HG03457 (cell line): ENCODE measurements around the gene NXPH1.
"Not testable (repeated sequence)": the region's sequence is repeated elsewhere in the genome, so short reads cannot be mapped to it uniquely, and the experiment has no call there.

Source experiments
- ATAC-seq: cut with Tn5 transposase; IDR thresholded peaks from one replicate; pipeline ENCODE4 v1.9.1; 2021; ENCODE audit warnings: moderate number of reproducible peaks; ENCODE audit not compliant: unreplicated experiment

The NXPH1 gene

DNA sequence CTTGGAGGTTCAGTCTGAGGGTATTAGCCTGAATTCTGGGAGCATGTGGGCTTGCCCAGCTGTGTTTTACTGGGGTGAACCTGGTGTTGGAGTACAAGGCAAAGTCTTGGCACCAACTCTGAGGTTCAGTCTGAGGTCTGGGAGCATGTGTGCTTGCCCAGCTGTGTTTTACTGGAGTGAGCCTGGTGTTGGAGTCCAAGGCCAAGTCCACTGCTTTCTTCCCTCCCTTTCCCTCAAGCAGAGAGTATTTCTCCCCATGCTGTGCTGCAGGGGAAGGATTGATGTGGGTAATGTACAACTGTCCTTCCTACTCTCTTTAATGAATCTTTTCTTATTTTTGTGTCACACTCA, 236.1 kb downstream of the NXPH1 start:
- ATAC-seq: no peak

DNA sequence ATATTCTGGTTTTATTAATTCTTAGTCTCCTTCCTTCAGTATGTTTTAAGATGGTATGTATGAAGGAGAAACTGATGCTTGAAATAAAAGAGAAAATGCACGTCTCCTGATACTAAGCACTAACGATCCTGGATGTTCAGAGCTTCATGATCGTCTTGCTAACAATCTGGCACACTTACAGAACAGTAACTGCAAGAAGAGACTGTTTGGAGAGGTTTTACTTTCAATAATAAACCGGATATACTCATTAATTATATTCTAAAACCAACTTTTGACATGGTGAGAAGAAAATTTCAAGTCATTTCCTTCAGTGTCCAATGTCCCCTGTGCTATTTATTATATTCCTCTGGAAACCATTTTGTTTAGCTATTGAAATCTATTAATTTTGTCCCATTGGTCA, 251.0 kb downstream of the NXPH1 start:
- ATAC-seq: no peak

DNA sequence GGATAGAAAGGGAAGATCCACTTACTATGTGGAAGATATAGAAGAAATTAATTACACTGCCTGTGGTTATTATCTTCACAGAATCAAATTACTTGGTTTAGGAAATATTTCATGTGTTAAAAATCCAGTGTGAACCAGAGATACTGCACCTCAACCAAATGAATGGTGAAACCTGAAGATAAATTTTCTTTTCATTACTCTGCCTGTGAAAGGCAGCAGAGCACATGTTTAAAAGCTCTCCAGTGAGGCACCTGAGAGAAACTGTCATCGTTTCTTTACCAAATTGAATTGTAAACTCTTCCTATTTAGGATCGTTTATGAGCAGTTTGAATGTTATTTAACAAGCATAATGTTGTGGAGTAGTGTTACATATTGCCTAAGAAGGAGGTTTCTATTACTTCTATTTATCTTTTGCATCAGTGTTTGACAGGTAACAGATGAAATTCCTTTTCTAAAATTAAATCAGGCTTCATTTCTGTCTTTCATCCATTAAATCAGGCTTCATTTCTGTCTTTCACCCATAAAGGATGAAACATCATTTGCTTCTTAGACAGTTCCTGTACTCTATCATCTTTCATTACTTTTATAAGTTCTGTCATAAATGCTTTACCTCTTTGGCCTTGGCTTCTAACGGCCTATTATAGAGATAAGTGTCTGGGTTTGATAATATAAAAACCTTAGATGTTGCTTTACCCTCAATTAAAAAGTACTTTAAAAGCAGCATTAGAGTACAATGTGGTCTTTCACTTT, 266.6 kb downstream of the NXPH1 start:
- ATAC-seq: no peak

DNA sequence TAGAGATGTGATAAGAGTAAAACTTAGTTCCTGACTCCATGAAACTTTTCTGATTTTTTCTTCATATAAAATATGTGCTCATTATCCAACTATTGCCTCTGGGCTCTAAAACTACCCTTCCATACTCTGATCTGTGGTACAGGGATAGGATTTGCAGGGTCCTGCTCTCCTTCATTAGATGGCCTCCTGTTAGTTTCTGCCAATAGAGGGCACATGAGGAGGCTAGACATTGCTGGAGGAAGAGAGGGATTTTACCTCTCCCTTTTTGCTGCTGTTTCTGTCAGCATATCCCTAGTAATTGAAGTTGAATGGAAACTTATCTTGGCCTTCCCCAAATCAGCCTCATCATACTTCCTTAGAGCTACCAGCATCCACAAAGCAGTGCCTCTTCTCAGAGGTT, 269.4 kb downstream of the NXPH1 start:
- no peak for ATAC-seq

DNA sequence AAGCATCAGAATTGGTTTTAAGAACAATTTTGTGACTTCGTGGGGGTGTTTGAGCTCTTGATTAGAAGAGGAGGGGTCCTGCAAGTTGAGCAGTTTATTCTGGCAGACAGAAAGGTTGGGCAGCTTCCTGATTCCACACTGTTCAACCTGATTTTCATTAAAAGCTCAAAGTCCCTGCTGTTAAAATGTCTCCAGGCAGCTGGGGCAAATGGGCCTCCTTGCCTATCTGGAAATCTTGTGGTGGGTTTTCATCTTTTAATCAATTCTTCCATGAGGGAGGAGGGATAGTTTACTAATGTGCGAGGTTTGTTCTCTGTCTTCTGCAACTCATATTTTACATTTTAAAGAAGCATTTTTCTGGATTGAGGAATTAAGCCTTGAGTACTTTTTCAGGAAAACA, 276.7 kb downstream of the NXPH1 start:
- no peak for ATAC-seq

DNA sequence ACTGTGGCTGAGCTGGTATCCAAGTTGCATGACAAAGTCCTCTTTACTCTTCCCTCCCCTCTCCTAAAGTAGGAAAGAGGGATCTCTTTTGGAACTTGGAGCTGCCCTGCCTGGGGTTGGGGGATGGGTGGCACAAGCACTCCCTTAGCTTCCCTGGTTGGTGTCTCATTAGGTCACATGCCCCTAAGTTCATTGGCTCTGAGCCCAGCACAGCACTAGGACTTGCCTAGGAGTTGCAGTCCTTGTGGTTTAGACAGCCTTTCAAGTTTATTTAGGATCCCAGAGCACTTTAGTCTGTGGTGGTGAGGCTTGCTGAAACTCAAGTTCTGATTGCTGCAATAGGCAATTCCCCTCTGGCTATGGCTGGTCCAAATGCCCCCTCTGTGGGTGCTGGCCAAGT, 281.4 kb downstream of the NXPH1 start:
- no peak for ATAC-seq

DNA sequence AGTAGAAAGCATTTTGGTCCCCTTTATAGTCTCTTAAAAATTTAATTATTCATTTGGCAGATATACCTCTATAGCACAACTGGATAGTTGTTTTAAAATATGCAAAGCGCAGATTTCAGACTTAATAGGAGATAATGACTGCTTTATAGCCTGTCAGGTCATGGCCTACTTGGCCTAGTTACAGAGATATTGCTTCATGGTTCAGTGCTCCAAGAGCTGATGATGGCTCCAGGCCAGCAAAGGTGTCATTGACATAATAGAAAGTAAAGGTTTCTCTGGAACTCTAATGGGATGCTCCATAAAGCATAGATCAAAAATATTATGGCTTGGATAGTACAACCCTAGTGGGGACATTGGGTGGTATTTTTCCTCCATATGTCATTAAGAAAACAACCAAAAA, 285.7 kb downstream of the NXPH1 start:
- ATAC-seq: no peak

DNA sequence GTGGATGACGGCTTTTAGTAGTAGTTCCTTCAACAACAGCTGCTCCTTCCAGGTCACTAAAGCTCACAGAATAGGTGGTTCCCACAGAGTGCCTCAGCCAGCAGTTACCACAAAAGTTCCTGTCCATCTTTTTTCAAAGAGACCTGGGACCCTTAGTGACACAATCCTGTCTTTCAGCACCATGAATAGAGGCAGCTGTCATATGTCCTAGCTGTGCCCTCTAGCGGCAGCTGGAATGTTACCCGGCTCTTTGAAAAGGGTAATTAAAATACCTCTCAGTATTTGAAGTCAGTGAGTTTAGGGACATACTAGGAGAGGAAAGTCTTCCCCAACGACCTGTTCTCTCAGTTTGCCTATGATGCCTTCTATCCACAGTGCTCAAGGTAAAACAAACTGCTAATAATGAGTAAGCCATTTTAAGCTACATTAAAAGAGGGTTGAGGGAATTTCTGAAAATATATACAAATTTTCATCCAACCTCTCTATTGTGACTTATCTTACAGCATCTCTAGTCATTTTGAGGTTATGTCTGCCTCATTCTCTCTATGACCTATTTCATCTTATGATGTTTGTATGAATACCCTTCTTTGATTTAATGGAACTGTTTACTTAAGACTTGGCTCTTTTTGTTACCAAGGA, 290.8 kb downstream of the NXPH1 start:
- peak; percentile 67 for ATAC-seq

DNA sequence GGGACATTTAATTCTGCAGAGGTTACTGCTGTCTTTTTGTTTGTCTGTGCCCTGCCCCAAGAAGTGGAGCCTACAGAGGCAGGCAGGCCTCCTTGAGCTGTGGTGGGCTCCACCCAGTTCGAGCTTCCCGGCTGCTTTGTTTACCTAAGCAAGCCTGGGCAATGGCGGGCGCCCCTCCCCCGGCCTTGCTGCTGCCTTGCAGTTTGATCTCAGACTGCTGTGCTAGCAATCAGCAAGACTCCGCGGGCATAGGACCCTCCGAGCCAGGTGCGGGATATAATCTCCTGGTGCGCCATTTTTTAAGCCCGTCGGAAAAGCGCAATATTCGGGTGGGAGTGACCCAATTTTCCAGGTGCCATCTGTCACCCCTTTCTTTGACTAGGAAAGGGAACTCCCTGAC, 298.3 kb downstream of the NXPH1 start:
- ATAC-seq: not testable (repeated sequence)

DNA sequence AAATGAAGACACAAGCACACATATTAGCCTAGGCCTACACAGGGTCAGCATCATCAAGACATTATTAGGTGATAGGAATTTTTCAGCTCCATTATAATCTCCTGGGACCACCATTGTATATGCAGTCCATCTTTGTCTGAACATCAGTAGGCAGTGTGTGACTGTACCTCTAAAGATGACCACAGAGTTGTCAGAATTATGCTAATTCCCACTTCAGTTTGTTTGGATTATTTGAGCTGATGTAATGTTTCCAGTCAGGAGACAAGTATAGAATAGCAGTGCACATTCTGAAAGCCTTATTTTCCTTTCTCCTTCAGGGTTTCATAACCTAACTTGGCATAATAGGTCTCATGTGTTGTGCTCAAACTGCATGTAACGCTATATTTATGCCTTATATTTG, 306.4 kb downstream of the NXPH1 start:
- no peak for ATAC-seq

DNA sequence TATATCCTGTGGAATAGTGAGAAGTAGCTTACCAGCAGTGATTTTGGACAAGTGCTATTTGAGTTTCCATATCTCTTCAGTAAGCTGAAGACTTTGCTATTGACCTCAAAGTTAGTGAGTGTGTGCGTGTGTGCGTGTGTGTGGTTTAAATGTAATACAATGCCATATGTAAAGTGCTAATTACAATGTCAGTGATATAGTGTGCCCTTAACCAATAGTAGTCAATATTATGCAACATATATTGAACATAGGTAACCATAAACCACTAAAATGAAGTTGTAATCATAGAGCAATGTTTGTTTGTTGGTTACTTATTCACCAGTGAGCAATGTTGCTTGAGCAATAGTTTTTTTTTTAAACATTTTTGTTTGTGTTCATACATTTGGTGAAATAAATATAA, 309.4 kb downstream of the NXPH1 start:
- ATAC-seq: no peak

DNA sequence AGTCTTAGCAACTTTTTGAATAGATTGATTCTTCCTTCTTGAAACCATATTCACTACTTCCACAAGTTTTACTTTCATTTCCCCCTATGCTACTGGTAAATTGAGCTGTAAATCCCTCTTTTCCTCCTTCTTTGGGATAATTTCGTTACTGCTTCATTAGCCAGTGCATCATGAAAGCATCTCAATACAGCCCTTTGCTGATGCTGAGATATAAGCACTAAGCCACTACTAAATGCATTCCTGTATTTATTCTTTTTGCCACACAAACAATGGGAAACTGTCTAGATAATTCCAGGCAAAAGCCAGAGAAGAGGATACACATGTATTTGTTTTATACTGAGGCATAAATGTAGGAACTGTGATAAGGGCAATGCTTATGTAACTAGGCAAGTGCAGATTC, 313.9 kb downstream of the NXPH1 start:
- ATAC-seq: no peak

DNA sequence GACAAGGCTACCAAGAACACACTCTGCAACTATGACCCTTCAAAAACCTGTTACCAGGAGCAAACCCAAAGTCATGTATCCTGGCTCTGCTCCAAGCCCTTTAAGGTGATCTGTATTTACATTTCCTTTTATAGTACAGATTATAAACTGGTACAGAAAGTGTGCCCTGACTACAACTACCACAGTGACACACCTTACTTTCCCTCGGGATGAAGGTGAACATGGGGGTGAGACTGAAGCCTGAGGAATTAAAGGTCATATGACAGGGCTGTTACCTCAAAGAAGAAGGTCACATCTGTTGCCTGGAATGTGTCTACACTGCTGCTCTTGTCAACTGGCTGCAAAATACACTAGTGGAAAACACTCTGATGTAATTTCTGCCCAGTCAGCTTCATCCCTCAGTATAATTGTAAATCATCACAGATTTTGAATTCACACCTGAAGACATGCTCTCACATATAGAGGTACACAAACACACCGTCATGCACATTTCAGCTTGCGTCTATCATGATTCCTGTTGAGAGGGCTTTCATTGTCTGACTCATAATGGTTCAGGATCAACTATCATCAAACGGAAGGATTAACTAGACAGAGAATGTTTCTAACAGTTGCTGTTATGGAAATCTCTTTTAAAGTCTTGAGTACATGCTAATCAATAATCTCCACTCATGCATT, 318.3 kb downstream of the NXPH1 start:
- no peak for ATAC-seq

DNA sequence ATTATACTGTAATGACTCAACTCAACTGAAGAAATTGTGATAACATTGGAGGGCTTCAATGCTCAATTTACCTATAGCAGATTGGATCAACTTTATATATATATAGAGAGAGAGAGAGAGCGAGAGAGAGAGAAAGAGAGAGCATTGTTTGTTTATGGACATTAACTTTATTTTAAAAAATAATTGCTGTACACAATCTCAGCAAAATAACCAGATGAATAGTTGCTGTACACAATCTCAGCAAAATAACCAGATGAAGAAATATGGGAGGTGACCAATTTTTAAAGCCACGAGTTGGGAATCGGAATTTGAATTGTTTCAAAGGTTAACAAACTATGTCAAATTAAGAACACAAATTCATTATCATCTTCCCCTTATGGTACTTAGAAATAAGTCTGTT, 319.9 kb downstream of the NXPH1 start:
- ATAC-seq: no peak

DNA sequence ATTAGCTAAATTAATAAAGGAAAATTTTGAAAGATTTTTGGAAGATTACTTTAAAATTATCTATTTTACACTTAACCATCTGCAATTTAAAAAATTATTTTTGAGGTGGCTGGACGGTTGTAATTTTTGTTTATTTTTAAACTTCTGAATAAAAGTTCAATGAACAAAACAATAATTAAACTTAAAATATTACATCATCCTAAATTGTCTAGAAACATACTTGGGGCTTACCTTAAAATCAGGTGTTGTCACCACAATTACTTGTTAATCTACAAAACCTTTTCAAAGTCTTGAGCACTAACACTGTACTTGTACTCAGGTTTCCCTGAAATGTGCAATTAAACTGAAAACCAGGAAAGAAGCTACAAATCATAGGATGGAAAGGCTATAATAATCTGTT, 328.3 kb downstream of the NXPH1 start:
- no peak for ATAC-seq

DNA sequence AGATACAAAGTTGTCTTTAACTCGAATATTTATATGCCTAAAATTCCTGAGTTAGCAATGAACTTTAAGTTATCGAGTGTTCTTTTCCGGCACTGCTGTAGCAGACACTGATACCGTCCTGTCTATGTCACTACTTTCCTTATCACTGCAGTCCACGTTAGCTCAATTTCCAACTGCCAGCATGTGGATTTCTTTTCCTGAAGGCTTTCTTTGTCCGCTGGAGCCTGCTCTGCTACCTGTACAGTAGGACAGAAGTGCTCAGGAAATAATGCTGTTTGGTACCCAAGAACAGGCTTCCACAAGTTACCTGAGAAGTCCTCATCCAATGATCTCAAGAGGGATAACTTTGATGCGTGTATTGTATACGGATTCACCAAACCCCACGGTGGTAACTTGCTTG, 329.4 kb downstream of the NXPH1 start:
- no peak for ATAC-seq

DNA sequence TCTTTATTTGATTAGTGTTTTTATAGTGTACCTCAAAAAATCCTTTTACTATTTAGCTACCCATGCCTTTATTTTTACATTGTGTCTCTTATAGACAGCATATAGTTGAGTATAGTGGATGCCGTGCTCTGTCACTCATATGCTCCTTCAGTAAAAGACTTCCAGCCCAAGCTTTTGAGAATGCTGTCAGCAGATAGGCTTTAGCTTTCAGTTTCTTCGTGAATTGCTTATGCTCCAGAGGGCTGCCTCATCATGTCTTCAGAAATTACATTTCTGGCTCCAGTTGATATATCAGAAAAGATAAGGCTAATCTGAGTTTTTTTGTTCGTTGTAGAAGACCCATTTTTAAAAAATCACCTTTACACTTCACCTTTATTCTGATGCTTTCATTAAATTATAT, 332.0 kb downstream of the NXPH1 start:
- ATAC-seq: no peak

DNA sequence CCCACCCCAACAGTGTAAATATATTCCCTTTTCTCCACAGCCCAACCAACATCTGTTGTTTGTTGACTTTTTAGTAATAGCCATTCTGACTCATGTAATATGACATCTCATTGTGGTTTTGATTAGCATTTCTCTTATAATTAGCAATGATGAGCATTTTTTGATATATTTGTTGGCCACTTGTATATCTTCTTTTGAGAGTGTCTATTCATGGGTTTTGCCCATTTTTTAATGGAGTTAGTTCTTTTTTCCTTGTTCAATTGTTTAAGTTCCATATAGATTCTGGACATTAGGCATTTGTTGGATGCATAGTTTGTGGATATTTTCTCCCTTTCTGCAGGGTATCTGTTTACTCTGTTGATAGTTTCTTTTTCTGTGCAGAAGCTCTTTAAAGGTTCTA, 340.1 kb downstream of the NXPH1 start:
- no peak for ATAC-seq

DNA sequence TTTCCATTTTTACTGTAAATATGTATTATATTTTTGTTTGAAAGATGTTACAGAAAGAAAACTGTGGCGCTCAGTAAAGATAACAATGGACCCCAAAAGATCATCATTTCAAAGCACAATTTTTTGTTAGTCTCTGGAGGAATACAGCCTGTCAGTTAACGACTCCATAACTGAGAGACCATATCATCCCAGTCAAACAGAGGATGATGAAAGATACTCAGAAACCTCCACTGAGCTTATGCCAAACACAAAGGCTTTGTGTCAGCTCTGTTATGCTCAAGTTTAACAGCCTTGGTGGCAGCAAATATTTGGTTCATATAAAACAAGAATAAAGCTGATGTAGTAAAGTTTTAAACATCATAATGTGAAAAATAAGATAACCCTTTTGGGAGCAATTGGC, 345.1 kb downstream of the NXPH1 start:
- no peak for ATAC-seq

DNA sequence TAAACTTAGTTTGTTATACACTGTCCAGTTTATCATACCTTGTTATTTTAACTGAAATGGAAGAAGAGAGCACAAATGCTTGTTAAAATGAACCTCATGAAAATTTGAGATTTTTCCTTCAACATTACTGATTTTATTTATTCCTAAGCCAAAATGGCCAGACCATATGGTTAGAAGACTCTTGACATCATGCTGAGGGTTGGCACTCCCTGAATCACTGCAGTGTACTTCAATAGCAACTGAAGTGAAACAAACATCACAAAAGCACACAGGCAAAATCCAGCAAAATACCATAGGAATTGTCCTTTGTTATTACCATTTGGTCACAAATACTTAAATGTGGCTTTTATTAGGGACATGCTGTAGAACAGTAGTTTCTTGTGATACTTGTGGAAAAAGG, 347.8 kb downstream of the NXPH1 start:
- no peak for ATAC-seq

DNA sequence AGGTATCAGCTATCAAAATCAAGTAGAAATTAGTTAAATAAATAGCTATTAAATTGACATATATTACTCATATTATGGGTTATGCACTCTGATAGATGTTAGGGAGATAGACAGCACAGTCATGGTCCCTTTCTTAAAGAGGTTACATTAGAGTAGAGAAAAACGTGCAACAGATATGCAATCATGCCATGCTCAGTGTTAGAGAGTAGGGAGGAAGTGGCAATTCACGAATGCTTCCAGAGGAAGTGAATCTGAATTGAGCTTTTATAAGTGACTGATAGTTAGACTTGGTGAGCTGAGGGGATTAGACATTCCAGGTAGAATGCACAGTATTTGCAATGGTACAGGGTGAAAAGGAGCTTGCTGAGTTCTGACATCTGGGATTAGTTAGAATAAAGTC, 349.8 kb downstream of the NXPH1 start:
- ATAC-seq: no peak

DNA sequence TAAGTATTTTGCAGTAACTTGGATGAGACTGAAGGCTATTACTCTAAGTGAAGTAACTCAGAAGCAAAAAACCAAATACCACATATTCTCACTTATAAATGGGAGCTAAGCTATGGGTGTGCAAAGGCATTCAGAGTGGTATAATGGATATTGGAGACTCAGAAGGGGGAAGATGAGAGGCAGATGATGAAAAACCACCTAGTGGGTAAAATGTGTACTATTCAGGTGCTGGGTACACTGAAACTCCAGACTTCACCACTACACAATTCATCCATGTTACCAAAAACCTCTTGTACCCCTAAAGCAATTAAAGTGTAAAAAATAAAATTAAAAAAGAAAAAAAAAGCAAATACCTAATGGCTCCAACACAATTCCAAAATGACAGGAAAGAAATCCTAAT, 351.7 kb downstream of the NXPH1 start:
- no peak for ATAC-seq
